ENCODE data around the gene FOXRED2.

DNA sequence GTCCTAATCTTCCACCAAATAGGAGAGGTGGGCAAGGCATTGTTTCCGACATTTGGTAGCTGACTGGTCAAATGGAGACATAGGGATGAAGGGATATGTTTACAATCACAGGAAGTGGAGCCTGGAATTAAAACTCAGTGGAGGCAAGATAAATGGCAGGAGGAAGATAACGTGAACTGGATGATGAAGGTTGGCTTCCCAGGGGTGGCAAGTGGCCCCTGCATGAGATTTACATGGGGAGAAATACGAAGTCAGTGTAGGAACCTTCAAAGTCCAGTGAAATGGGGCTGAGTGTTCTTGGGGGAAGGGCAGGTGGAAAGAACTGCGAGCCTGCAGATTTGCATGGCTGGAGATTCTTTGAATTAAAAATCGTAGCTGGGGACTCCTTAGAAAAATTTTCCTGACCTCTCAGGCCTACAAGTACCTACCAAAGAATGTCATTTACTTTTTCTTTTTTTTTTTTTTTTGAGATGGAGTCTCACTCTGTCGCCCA lies 724 bp upstream of the FOXRED2 start:
- TF ChIP-seq CTCF (IDR thresholded peaks at IDR 0.05) (no peak), POLR2A (IDR thresholded peaks at IDR 0.05) (no peak), POLR2AphosphoS5 (IDR thresholded peaks at IDR 0.05) (no peak)

Measured in stomach (tissue), 4 donors.